ENCODE results near the gene TNFRSF6B.
"Not testable (repeated sequence)": the region's sequence is repeated elsewhere in the genome, so short reads cannot be mapped to it uniquely, and the experiment has no call there.

Gene TNFRSF6B

DNA sequence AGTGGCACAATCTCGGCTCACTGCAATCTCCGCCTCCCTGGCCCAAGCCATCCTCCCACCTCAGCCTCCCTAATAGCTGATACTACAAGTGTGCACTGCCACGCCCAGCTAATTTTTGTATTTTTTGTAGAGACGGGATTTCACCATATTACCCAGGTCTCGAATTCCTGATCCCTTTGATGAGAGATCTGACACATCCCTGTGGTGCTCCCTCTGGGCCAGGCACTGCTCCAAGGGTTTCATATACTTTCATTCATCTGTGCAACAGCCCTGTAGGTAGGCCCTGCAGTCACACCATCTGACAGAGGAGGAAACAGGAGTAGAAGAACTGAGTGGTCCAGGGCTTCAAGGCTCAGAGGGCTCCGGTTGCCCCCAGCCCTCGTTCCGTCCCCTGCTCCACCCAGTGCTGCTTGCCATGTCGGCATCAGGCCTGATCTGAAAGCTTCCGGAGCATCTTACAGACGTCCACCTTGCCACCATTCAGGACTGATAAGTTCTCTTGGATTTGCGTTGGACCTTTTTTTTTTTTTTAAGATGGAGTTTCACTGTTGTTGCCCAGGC, 14.7 kb downstream of the TNFRSF6B start:
- FAIRE-seq = no peak

DNA sequence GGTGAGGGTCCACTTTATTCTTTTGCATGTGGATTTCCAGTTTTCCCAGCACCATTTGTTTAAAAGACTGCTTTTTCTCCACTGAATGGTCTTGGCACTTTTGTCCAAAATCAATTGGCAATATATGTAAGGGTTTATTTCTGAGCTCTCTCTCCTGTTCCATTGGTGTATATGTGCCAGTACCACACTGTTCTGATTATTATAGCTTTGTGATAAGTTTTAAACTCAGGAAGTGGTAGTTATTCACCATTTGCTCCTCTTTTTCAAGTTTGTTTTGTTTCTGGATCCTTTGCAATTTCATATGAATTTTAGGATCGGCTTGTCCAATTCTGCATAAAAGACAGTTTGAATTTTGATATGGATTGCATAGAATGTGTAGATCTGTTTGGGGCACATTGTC, 15.7 kb downstream of the TNFRSF6B start:
- no peak for FAIRE-seq

GRCh38 chr20:63714858-63715257, 18.4 kb downstream of the TNFRSF6B start:
- FAIRE-seq = no peak

DNA sequence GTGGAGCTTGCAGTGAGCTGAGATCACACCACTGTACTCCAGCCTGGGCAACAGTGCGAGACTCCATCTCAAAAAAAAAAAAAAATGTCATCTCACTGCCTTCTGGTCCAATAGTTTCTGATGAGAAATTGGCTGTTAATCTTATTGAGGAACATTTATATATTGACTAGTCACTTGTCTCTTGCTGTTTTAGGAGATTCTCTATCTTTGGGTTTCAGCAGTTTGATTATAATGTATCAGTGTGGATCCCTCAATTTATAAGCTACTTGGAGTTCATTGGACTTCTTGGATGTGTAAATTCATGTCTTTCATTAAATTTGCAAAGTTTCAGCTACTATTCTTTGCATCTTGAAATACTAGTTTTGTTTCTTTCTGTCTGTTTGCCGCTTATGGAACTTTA, 22.5 kb downstream of the TNFRSF6B start:
- FAIRE-seq = no peak

DNA sequence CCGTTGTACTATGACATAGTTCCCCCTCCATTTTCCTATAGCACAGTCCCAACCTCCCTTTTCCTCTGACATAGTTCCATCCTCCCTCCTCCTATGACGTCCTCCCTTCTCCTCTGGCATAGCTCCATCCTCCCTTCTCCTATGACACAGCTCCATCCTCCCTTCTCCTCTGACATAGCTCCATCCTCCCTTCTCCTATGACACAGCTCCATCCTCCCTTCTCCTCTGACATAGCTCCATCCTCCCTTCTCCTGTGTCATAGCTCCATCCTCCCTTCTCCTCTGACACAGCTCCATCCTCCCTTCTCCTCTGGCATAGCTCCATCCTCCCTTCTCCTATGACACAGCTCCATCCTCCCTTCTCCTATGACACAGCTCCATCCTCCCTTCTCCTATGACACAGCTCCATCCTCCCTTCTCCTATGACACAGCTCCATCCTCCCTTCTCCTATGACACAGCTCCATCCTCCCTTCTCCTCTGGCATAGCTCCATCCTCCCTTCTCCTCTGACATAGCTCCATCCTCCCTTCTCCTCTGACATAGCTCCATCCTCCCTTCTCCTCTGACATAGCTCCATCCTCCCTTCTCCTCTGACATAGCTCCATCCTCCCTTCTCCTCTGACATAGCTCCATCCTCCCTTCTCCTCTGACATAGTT, 26.6 kb downstream of the TNFRSF6B start:
- FAIRE-seq = not testable (repeated sequence)

GRCh38 chr20:63730189-63730733, 33.8 kb downstream of the TNFRSF6B start:
- not testable (repeated sequence) for FAIRE-seq

- FAIRE-seq = no peak
Observed at GRCh38 chr20:63731410-63731809, 35.0 kb downstream of the TNFRSF6B start.

DNA sequence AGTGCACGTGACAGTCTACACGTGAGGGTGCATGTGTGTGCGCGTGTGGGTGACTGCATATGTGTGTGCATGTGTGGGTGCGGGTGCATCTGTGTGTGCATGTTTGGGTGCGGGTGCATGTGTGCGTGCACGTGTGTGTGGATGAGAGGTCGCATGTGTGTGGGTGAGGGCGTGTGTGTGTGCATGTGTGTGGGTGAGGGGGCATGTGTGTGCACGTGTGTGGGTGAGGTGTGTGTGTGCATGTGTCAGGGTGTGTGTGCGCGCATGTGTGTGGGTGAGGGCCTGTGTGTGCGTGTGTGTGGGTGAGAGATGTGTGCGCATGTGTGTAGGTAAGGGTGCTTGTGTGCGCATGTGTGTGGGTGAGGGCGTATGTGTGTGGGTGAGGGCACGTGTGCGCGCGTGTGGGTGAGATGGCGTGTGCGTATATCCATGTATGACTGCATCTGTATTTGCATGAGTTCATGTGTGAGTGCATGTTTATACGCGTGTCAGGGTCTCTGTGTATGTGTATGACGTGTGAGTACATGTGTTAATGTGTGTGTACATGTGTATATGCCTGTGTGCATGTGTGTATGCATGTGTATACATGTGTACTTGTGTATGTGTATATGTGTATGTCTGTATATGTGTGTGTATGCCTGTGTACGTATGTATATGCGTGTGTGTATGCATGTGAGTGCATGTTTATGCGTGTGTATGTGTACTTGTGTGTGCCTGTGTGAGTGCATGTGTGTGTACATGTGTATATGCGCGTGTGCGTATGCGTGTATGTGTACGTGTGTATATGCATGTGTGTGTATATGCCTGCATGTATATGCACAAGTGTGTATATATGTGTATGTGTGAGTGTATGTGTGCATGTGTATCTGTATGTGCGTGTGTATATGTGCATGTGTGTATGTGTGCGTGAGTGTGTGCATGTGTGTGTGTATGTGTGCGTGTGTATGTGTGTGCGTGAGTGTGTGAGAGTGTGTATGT, 36.0 kb downstream of the TNFRSF6B start:
- FAIRE-seq = no peak

DNA sequence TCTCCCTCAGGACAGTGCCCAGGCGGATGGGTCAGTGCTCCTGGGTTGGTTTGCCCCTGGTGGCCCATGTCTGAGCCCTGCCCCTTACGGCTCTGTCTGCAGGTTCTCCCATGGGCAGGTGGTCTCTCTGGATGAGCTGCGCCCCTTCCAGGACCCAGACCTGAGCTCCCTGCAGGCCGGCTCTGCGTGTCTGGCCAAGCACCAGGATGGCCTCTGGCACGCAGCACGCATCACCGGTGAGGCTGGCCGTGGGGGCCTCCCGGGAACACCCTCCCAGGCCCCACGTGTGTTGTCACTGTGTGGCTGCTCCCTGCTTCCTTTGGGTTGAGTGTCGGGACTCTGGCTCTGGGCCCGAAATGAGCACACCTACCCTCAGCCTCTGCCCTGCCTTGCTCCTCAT, 36.7 kb downstream of the TNFRSF6B start:
- FAIRE-seq = no peak

DNA sequence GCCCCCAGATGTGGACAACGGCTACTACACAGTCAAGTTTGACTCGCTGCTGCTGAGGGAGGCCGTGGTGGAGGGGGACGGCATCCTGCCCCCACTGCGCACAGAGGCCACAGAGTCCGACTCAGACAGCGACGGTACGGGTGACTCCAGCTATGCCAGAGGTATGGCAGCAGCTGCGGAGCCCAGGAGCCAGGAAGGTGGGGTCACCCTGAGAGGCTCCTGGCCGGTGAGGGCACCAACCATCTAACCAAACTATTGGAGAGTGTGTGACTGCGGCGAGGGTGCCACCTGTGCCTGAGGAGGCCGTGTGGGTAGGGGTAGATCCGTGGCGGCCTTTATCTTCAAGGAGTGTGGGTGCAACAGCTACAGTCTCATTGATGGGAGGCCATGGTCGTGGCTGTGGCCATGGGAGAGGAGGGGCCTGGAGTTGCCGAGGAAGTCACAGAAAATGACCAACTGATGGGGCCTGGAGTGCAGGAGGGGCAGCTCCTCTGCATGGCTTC, 37.2 kb downstream of the TNFRSF6B start:
- no peak for FAIRE-seq

GRCh38 chr20:63734111-63734945, 37.9 kb downstream of the TNFRSF6B start:
- FAIRE-seq = no peak

- no peak for FAIRE-seq
Observed at GRCh38 chr20:63734946-63735858, 38.8 kb downstream of the TNFRSF6B start.

DNA sequence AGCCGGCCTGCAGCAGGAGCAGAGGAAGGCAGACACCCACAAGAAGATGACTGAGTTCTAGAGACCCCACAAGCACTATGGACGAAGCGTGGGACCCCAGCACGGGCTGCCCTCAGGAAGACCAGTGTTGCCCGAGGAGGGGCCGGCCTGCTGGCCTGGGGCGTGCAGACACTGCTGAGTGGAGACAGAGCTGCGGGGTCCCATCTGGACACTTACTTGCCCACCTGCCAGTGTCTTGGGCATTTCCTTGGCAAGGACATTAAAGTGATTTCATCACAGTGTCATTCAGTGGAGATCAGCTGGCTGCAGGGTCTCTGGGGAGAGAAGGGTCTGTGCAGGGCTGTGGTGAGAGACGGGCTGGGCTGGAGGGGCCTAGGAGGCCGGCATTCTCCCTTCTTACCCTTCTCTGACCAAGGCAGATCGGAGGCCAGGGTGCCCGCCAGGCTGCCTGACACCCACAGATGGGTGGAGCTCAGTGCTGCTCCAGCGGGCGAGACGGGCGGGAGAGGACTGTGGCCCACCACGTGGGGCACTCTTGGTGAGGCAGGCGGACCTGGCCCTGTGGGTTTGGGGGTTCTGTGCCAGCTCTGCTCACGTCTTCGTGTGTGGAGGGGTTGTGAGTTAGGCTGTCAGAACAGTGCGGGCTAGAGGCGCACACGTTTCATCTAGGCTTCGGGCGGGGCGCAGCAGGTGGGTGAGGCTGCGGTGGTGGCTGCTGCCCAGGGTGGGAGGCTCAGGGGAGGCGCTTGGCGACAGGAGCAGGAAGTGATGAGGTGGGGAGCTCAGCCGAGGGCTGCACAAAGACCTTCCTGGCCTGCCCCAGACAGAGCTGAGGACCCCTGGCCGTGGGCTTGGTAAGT, 39.6 kb downstream of the TNFRSF6B start, which contains the start of gene LIME1:
LIME1 (plus strand) TSS at position 806 of the 860 bp plus-strand sequence. CDS start 886 bp downstream, outside the sequence.
- FAIRE-seq = no peak

DNA sequence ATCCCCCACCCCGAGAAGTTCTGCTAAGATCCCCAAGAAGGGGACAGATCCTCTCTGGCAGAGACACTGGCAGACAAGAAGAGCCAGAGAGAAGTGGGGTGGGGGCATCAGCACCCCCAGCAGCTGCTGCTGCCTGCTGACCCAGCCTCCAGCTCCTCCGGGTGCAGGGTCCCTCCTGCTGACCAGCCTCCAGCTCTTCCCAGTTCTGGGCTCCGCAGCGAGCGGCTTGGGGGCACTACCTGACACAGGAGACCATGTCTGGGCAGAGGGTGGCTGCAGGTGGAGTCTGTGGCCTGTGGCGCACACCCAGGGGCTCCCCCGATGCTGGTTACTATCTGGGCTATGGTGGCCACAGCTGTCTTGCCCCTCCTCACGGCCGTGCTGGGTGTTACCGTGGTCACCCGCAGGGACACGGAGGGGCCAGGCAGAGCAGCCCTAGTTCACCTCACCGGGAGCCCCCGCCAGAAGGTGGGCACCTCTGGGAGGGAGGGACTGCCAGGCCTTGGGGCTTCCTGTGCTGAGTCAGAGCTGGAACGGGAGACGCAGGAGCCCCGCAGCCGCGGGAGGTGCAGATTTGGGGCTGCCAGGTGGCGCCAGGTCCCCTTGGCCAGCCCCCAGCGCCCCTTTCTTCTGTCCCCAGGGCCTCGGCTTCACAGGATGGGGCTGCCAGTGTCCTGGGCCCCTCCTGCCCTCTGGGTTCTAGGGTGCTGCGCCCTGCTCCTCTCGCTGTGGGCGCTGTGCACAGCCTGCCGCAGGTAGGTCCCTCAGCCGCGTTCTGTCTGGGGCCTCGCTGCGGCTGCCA, 40.6 kb downstream of the TNFRSF6B start:
- FAIRE-seq = no peak

- FAIRE-seq = no peak
Observed at GRCh38 chr20:63737695-63737944, 41.2 kb downstream of the TNFRSF6B start.

- FAIRE-seq = no peak
Observed at GRCh38 chr20:63737945-63738686, 41.7 kb downstream of the TNFRSF6B start.

- FAIRE-seq = no peak
Observed at GRCh38 chr20:63738687-63739129, 42.3 kb downstream of the TNFRSF6B start.
